ENCODE measurements around the gene AP1M1.

AP1M1 gene

DNA sequence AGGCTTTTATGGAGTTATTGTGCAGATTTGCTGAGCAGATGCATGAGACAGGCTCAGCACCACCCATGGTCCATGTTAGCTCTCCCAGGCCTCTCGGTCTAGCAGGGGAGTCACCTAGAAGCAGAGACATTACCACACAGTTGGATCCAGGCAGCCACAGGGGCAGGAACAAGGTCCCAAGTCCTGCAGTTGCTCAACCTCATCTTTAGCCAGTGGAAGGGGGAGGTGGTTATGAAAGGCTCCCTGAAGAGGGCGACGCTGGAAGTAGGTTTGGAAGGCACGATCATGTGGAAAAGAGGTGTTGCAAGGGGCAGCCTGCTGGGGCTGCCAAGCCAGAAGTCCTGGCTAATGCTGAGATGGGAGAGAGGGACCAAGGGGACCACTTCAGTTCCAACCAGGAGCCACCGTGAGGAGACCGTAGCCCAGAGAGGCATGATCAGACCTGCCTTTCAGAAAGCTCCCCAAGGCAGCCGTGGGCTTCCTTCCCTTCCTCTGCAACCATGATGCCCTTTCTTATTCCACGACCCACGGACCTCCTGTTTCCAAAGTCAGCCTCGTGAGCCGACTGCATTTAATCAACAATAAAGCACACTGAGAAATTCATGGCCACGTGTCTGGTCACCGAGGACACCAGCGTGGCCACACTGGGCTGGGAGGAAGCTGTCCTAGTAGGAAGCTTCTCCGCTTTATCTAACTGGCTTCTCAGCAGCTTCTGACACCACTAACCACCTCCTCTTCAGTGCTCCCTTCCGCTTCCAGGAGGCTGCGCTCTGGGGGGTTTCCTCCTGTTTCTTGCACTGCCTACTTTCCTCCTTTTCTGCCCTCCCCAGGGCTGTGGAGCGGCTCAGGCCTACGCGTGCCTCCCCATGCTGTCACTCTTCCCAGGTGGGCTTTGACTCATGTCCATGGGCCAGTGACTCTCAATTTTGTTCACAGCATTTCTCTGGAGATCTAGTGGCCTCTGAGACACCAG lies 2.6 kb downstream of the AP1M1 start (continued):
- TF ChIP-seq, protein P1, sequence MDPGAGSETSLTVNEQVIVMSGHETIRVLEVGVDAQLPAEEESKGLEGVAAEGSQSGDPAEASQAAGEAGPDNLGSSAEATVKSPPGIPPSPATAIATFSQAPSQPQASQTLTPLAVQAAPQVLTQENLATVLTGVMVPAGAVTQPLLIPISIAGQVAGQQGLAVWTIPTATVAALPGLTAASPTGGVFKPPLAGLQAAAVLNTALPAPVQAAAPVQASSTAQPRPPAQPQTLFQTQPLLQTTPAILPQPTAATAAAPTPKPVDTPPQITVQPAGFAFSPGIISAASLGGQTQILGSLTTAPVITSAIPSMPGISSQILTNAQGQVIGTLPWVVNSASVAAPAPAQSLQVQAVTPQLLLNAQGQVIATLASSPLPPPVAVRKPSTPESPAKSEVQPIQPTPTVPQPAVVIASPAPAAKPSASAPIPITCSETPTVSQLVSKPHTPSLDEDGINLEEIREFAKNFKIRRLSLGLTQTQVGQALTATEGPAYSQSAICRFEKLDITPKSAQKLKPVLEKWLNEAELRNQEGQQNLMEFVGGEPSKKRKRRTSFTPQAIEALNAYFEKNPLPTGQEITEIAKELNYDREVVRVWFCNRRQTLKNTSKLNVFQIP (CRISPR knock-in tag; IDR thresholded peaks at IDR 0.05; ENCODE audit: borderline replicate concordance, low read depth) = no peak
- TF ChIP-seq GLIS3 (CRISPR knock-in tag; IDR thresholded peaks at IDR 0.05) = no peak

DNA sequence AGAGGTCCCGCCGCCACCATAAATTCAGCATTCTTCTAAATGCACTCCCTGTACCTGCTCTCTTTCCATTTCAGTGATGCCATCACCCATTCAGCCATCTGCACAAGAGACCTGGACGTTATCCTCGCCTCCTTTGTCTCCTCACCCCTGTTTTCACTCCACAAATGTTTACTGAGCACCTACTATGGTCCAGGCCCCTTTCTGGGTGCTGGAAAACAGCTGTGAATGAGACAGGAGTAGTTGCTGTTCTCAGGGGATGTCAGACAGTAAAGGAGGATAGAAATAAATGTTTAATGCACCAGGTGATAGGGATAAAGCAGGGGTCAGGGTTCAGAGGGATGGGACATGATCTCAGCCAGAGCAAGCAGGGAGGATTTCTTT lies 3.3 kb downstream of the AP1M1 start:
- TF ChIP-seq SNAI2 (CRISPR knock-in tag; IDR thresholded peaks at IDR 0.05) (no peak), ZC3H10 (CRISPR knock-in tag; IDR thresholded peaks at IDR 0.05) (no peak), PPARA (CRISPR knock-in tag; IDR thresholded peaks at IDR 0.05; ENCODE audit: borderline replicate concordance) (no peak), BACH2 (CRISPR knock-in tag; IDR thresholded peaks at IDR 0.05; ENCODE audit: borderline replicate concordance) (no peak), OSR1 (CRISPR knock-in tag; IDR thresholded peaks at IDR 0.05) (no peak), GLIS3 (CRISPR knock-in tag; IDR thresholded peaks at IDR 0.05) (no peak), RARB (CRISPR knock-in tag; IDR thresholded peaks at IDR 0.05) (no peak), TCF4 (CRISPR knock-in tag; IDR thresholded peaks at IDR 0.05; ENCODE audit: borderline replicate concordance) (no peak), ZNF565 (CRISPR knock-in tag; conservative IDR thresholded peaks at IDR 0.05; ENCODE audit: low read depth) (no peak), ZNF8 (CRISPR knock-in tag; IDR thresholded peaks at IDR 0.05) (no peak), CSDC2 (CRISPR knock-in tag; IDR thresholded peaks at IDR 0.05) (no peak), ZNF70 (CRISPR knock-in tag; IDR thresholded peaks at IDR 0.05) (no peak), ZFP30 (CRISPR knock-in tag; IDR thresholded peaks at IDR 0.05) (no peak), ZFP3 (CRISPR knock-in tag; IDR thresholded peaks at IDR 0.05) (no peak), ISL1 (CRISPR knock-in tag; IDR thresholded peaks at IDR 0.05) (no peak), TOX (CRISPR knock-in tag; IDR thresholded peaks at IDR 0.05; ENCODE audit: borderline replicate concordance) (no peak)
- TF ChIP-seq, protein P2, sequence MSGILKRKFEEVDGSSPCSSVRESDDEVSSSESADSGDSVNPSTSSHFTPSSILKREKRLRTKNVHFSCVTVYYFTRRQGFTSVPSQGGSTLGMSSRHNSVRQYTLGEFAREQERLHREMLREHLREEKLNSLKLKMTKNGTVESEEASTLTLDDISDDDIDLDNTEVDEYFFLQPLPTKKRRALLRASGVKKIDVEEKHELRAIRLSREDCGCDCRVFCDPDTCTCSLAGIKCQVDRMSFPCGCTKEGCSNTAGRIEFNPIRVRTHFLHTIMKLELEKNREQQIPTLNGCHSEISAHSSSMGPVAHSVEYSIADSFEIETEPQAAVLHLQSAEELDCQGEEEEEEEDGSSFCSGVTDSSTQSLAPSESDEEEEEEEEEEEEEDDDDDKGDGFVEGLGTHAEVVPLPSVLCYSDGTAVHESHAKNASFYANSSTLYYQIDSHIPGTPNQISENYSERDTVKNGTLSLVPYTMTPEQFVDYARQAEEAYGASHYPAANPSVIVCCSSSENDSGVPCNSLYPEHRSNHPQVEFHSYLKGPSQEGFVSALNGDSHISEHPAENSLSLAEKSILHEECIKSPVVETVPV (CRISPR knock-in tag; IDR thresholded peaks at IDR 0.05) = no peak
- TF ChIP-seq, protein P3, sequence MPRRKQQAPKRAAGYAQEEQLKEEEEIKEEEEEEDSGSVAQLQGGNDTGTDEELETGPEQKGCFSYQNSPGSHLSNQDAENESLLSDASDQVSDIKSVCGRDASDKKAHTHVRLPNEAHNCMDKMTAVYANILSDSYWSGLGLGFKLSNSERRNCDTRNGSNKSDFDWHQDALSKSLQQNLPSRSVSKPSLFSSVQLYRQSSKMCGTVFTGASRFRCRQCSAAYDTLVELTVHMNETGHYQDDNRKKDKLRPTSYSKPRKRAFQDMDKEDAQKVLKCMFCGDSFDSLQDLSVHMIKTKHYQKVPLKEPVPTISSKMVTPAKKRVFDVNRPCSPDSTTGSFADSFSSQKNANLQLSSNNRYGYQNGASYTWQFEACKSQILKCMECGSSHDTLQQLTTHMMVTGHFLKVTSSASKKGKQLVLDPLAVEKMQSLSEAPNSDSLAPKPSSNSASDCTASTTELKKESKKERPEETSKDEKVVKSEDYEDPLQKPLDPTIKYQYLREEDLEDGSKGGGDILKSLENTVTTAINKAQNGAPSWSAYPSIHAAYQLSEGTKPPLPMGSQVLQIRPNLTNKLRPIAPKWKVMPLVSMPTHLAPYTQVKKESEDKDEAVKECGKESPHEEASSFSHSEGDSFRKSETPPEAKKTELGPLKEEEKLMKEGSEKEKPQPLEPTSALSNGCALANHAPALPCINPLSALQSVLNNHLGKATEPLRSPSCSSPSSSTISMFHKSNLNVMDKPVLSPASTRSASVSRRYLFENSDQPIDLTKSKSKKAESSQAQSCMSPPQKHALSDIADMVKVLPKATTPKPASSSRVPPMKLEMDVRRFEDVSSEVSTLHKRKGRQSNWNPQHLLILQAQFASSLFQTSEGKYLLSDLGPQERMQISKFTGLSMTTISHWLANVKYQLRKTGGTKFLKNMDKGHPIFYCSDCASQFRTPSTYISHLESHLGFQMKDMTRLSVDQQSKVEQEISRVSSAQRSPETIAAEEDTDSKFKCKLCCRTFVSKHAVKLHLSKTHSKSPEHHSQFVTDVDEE (CRISPR knock-in tag; IDR thresholded peaks at IDR 0.05) = no peak
- TF ChIP-seq, protein P4, sequence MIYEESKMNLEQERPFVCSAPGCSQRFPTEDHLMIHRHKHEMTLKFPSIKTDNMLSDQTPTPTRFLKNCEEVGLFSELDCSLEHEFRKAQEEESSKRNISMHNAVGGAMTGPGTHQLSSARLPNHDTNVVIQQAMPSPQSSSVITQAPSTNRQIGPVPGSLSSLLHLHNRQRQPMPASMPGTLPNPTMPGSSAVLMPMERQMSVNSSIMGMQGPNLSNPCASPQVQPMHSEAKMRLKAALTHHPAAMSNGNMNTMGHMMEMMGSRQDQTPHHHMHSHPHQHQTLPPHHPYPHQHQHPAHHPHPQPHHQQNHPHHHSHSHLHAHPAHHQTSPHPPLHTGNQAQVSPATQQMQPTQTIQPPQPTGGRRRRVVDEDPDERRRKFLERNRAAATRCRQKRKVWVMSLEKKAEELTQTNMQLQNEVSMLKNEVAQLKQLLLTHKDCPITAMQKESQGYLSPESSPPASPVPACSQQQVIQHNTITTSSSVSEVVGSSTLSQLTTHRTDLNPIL (CRISPR knock-in tag; IDR thresholded peaks at IDR 0.05; ENCODE audit: low read depth) = no peak
- TF ChIP-seq, protein P1 (CRISPR knock-in tag; IDR thresholded peaks at IDR 0.05; ENCODE audit: borderline replicate concordance, low read depth) = no peak
- no peak for ATAC-seq
